Measurements from ENCODE around the gene PLD6.
"Not testable (repeated sequence)": the region's sequence is repeated elsewhere in the genome, so short reads cannot be mapped to it uniquely, and the experiment has no call there.

The PLD6 gene, protein sequence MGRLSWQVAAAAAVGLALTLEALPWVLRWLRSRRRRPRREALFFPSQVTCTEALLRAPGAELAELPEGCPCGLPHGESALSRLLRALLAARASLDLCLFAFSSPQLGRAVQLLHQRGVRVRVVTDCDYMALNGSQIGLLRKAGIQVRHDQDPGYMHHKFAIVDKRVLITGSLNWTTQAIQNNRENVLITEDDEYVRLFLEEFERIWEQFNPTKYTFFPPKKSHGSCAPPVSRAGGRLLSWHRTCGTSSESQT

DNA sequence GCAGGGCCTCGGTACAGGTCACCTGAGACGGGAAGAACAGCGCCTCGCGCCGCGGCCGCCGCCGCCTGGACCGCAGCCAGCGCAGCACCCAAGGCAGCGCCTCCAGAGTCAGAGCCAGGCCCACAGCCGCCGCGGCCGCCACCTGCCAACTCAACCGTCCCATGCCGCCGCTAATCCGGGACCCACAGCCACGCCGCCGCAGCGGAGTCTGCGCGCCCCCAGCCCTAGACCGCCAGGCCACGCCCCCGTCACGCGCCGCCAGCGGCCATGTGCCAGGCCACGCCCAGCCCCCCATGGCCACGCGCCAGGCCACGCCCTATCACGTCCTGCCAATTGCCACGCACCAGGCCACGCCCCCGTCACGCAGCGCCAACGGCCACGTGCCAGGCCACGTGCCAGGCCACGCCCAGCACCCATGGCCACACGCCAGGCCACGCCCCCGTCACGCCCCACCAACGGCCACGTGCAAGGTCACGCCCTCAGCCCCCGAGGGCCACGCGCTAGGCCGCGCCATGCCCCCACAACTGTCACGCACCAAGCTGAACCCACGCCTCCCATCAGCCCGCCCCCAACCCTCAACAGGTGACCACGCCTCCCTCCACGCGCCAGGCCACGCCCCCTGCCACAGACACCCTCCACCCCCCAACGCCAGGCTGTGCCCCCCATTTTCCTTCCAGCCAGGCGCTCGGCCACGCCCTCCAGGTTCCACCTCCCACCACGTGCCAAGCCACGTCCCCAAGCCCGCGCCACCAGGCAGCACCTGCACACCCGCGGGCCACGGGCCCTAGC is at the start of gene PLD6:
Gene PLD6 (minus strand): TSS at position 210 of the 789 bp plus-strand sequence. CDS start 47 bp downstream, at position 163.
- peak; percentile 76 to 97 (median 89) for DNase-seq

DNA sequence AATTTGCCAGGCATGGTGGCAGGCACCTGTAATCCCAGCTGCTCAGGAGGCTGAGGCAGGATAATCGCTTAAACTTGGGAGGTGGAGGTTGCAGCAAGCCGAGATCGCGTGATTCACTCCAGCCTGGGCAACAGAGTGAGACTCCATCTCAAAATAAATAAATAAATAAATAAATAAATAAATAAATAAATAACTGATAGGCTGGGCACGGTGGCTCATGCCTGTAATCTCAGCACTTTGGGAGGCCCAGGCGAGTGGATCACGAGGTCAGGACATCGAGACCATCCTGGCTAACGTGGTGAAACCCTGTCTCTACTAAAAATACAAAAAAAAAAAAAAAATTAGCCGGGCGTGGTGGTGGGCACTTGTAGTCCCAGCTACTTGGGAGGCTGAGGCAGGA is 49.6 kb upstream of the PLD6 start:
- DNase-seq: not testable (repeated sequence)

DNA sequence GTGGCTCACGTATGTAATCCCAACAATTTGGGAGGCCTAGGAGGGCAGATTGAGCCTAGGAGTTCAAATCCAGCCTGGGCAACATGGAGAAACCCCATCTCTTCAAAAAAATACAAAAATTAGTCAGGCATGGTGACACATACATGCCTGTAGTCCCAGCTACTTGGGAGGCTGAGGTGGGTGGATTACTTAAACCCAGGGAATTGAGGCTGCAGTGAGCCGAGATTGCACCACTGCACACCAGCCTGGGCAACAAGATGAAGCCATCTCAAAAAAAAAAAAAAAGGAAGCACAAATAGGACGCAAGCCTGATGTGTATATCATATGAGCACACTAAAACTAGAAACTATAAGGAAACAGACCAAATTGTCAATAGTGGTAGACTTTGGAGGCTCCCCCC is 47.9 kb upstream of the PLD6 start:
- DNase-seq: no peak

DNA sequence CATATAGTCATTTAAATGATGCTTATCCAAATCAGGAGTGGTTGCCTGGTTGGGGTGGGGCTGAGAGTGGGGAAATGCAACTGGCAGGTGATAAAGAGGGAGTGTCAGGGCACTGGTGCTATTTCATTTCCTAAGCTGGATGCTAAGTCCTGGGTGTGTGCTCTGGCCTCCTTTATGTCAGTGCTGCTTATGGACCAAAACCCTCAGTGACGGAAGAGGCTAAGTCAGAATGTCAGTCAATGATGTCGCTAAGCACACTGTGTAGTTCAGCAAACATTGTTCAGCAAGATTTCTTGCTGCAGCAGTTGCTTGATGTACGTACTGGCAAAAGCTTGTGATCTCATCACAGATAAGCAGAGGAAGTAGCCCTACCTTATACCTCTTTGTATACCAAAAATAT is 47.3 kb upstream of the PLD6 start:
- DNase-seq: no peak

DNA sequence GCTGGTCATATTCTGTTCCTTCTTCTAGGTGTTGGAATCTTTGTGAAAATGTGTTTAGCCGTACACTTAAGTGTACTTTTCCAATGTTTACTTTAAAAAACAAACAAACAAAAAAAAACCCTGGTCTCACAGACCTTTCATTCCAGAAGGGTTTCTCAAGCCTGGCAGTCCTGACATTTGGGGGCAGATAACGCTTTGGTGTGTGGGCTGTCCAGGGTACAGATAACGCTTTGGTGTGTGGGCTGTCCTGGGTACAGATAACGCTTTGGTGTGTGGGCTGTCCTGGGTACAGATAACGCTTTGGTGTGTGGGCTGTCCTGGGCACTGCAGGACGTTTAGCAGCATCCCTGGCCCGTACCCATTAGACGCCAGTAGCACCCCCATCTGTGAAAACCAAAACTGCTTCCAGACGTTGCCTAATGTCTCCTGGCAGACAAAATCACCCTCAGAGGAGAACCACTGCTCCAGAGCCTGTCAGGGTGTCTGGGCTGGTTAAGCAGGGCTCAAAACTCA is 46.1 kb upstream of the PLD6 start:
- no peak for DNase-seq

DNA sequence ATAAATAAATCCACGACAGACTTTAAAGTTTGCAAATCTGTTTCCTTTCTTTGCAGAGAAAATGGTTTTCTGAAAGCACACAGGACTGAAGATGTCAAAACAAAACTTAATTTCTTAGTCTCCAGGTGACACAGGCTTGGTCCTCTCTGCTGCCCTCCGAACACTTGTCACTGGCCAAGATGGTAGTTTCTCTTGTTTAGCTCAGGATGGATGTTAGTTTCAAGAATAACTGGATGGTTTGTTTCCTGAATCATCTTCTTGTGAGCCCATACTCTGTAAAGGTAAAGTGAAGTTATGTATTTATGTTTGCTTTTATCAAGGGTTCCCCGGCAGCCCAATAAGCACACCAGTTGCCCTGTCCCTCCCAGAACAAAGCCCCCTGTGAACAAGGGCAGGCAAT is 40.7 kb upstream of the PLD6 start:
- no peak for DNase-seq

DNA sequence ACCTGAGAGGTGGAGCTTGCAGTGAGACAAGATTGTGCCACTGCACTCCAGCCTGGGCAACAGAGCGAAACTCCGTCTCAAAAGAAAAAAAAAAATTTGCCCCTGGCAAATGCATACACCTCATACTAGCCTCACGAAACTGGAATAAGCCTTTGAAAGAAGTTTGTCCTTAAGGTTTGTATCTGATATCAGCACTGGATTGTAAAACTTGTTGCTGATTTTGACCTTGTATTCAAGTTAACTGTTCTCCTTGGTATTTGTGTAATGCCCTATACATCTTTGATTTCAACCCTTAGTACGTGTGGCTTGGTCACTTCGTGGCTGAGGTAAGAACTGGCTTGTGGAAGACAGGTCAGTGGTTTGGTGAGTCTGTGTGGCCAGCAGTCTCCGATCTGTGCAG is 37.0 kb upstream of the PLD6 start:
- DNase-seq: no peak

DNA sequence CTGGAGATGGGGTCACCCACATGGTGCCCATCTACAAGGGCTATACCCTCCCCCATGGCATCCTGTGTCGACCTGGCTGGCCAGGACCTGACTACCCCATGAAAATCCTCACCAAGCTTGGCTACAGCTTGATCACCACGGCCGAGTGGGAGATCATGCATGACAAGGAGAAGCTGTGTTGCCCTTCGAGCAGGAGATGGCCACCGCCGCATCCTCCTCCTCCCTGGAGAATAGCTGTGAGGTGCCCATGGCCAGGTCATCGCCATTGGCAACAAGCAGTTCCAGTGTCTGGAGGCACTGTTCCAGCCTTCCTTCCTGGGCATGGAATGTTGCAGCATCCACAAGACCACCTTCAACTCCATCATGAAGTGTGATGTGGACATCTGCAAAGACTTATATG is 36.1 kb upstream of the PLD6 start:
- DNase-seq: no peak

DNA sequence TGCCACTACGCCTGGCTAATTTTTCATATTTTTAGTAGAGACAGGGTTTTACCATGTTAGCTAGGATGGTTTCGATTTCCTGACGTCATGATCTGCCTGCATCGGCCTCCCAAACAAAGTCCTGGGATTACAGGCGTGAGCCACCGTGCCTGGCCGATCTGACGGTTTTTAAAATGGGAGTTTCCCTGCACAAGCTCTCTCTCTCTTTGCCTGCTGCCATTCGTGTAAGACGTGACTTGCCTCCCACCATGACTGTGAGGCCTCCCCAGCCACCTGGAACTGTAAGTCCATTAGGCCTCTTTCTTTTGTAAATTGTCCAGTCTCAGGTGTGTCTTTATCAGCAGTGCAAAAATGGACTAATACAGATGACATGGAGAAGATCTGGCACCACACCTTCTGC is 35.5 kb upstream of the PLD6 start:
- DNase-seq: no peak

DNA sequence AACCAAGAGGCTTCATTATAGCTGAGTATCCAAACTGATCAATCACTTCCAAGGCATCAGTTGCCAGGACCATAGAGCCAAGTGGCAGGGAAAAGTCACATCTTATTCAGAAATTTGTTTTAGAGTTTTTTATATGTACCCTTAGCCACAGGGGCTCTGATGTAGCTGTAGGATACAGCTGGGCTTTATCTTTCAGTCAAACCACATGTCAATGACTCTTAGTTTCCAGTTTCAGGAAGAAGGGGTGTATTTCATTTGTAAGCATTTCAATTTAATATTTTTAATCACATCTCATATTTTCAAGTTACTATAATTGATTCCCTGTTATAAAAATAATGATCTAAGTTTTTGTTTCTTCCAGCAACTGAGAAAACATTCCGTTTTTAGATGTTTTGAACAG is 33.7 kb upstream of the PLD6 start:
- DNase-seq: no peak

DNA sequence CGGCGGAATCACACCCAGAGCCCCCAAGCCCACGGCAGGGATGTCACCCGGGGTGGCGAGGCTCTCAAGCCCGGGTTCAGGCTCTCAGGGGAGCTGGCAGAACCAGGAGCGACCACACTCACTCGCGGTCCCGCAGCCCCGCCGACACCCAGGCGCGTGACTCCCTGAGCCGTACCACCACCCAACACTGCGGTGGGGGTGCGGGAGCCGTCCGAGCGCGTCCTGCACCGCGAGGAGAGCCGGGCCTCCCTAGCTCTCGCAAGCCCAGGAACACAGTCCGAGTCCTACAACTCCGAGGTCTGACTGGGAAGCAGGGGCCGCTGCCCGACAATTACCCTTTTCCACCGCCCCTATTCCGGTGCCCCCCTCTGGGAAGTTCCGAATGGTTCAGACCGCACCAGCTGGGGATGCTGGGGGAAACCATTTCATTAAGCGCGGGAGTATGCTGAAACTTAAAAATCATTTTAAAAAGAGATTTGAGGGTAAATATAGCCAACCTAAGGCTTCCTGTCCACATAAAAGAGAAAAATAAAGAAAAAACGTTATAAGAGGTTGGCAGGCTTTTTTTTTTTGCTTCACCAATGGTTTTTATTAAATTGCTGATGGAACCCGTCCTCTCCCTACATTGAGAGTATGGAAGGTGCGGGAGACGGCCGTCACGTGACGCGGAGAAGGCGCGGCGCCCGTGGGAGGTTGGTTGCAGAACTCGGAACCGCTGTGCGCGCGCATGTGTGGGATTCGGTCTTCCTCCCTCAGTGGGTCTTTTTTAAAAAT is 31.1 kb upstream of the PLD6 start, which contains the start of gene FLCN:
Gene FLCN (minus strand): TSS at position 143 of the 774 bp plus-strand sequence. CDS start 9,031 bp downstream, outside the sequence.
- peak; percentile 84 to 93 (median 85) for DNase-seq

DNA sequence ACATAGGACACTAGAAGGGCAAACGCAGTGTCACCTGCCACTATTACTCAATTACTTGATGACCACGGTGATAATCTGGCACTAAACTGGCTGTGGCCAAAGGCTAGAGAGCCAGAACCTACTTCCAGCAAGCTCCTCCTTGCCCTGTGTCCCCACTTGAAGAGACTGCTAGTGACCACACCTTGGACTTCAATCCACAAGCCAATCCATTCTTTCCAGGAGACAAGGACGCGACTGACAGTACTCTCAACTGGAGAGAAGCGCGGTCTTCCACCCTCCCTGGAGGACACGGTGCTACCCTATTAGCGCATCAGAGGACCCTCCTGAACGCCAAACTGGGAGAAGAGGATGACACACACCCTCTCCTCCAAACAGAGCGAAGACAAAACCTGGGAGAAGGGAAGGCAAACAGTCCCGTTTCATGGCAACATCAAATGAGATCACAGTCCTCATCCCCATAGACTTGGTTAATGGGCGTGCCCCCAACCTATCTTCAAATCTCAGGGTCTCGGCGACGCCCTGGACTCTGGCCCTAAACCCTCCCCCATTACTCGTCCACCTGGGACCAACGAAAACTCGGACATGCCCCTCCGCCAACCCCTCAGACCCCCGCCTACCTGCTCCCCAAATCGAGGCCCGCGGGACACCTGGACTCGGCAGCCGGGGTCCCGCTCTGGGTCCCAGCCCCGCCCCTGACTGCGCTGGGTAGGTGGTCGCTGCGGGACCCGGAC is 30.3 kb upstream of the PLD6 start:
- peak in 2 of 3 experiments; percentile 48 to 52 for DNase-seq

DNA sequence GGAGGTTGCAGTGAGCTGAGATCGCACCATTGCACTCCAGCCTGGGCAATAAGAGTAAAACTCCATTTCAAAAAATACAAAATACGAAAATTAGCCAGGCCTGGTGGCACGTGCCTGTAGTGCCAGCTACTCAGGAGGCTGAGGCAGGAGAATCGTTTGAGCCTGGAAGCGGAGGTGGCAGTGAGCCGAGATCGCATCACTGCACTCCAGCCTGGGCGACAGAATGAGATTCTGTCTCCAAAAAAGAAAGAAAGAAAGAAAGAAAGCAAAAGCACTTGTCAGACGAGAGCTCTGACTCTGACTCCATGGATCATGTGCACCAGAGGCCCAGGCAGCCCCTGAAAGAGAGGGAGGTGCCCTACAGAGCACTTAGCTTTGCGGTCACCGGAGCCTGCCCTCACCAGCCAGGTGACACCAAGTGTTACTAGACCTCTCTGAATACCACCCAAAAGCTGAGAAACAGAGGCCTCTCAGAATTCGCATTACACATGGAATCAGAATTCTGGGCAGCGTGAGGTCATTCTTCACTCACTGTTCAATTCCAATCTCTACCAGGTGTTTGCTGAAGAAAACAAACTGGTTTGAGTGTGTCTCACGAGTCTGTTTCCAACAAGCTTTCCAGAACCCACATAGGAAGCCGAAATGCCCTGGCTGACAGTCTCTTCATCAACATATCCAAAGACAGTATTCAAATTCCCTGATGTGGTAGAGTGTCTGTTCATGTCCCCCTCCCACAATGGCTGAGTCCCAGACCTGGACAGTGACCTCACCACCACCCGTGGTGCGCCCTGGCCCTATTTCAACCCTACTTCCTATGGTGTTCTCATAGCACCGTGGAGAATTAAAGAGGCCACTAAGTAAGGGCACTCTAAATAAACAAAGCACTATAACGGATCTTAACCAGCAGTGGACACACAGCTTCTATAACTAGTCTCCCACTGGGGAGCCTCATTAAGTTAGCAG is 29.4 kb upstream of the PLD6 start:
- peak; percentile 0 to 52 (median 19) for DNase-seq

DNA sequence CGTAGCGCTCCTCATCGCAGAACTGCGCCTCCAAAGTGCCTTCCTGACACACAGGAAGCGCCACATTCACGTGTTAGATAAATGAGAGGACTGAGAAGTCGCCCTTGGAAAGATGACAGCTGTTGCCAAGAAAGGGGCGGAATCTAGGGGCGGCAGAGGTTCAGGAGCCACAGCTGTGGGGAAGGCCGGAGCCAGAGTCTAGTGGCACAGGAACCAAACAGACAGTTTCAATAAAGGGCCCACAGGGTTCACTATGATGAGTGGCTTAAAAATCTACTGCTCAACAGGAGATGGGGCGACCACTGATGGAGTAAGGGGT is 26.1 kb upstream of the PLD6 start:
- no peak for DNase-seq

DNA sequence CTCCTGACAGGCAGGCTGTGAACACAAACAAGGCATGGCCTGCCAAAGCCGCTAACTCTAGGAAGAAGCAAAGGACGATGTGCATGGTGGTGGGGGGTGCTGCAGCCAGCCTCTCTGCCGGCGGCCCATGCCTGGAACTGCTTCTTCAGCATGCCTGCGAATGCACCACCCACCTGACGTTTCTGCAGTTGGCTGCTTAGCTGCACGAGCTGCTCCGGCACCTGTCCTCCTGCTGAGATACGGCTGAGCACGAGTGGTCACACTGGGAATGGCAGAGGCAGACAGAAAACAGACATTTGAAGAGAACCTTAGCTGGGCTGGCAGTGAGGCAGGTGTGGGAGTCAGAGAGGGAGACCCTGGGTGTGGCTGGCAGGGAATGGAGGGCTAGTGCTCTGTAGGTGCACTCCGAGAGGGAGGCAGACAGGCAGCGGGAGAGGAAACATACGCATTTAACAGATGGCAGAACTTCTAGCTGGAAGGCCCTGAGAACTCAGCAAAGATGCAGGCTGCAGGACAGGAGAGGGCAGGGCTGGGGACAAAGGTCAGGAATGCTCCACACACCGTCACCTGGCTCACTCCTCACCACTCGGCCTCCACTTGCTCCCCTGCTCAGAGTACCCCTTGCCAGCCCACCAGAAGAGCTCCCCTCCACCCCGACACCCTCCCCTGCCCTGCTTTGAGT is 25.6 kb upstream of the PLD6 start:
- no peak for DNase-seq

DNA sequence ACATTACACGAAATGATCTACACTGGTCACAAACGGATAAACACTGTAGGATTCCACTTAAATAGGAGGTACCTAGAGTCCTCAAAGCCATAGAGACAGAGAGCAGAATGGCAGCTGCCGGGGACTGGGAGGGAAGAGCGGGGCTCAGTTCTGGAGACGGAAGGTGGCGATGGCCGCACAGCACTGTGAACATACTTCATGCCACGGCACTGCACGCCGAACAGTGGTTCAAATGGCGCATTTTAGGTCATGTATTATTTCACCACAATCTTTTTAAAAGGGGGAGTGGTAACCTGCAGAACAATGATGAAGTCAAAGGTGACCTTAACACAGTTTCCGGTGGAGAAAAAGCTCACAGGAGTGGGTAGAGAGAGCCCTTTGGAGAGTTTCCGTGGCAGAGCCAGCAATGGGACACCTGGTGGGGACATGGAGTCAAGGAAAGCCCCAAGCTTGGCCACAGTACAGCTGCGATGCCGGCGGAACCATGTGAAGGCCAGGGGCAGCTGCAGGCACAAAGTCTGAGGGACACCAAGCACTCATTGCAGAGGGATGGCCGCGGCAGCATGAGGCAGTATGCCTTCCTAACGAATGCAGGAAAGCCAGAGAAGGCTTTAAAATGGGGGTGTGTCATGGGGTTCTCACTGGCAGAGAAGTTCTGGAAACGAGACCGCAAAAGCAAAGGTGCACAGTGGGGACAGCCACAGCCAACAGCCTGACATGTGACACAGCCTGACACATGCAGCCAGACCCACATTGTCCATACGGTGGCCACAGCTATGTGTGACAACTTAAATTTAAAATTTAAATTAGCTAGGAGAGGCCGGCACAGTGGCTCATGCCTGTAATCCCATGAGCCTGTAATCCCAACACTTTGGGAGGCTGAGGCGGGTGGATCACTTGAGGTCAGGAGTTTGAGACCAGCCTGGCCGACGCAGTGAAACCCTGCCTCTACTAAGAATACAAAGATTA is 23.6 kb upstream of the PLD6 start:
- DNase-seq: no peak

DNA sequence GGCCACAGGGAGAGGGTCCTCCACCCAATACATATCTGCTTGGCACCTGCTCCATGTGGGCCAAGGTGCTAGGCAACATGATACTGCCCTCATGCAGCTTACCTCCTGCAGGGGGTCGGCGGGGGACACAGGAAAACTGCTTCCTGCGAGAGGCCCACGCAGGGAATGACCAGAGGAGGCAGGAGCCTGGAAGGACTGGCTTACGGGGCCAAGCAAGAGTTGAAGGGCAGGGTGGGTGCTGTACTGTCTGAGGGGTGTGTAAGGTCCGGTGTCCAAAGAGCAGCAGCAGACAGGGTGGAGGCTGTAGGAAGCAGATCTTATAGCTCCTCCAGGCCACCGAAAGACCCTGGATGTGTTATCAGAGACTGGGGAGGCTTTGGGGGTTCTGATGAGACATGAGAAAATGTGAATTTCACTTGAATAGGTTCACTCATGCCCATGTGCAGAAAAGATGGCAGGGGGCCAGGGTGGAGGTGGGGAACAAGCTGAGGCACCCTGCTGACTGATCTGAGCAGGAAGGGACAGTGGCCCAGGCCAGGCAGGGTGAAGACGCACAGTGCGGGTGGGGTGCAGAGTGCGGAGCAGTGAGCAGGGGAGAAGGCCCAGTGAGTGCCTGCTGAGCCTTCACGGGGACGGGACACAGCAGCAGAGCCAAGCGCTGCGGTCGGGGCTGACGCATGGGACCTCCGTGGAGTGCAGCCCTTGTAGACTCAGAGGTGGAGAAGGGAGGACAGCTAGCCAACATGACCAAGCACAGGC is 22.6 kb upstream of the PLD6 start:
- DNase-seq: no peak

DNA sequence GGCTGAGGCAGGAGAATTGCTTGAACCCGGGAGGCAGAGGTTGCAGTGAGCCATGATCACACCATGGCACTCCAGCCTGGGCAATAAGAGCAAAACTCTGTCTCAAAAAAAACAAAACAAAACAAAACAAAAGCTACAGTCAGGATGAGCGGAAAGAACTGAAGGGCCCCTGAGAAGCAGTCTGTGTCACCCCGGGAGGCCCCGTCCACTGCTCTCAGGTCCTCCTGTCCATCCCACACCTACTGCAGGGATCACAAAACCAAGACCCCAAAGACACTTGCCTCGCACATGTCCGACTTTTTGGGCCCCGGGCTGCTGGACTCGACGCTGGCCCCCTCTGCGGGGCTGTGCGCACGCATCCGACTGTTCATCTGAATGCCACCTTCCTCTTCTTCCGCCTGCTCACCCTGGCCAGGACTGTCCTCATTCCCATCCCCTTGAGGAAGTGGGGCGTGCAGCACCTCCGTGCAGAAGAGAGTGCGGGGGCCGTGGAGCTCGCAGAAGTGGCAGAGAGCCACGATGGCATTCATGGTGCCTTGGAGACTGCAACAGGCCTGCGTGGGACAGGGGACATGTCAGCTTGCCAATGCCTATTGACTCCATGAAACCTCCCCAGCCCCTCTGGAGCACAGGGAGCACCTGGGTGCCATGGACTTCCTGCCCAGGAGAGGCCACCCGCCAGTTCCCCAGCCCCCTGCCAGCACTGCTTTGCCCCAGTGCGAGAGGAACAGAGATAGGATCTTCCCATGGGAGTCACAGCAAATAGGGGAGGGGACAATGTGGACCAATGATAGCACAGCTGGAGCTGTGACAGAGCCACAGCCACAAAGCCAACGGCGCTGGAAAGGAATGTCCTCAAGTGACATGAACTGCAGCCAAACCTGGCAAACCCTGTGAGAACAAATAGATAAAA is 21.7 kb upstream of the PLD6 start:
- no peak for DNase-seq
